HFFc6 (cell line): ENCODE results near the gene CTNNA1. TPM values are rescaled to one million over a fixed set of nuclear protein-coding genes. Genes with fewer than 3 reads are reported as not detected.

Experiments used
- DNase-seq: peaks from one replicate; pipeline ENCODE4 v3.0.0-alpha.2; 2018
- H3K27ac Mint-ChIP-seq: 2 replicates; pipeline ENCODE4 v1.8.0; 2020; ENCODE audit warnings: mild to moderate bottlenecking, mixed read lengths
- H3K27me3 Mint-ChIP-seq: 2 replicates; pipeline ENCODE4 v1.8.0; 2021; ENCODE audit warnings: mild to moderate bottlenecking, moderate library complexity, mixed read lengths; ENCODE audit not compliant: insufficient read depth
- H3K36me3 Mint-ChIP-seq: 2 replicates; pipeline ENCODE4 v1.8.0; 2021; ENCODE audit warnings: low read depth, mixed read lengths
- H3K4me1 Mint-ChIP-seq: 2 replicates; pipeline ENCODE4 v1.8.0; 2020; ENCODE audit warnings: low read depth, mixed read lengths
- H3K4me3 Mint-ChIP-seq: 2 replicates; pipeline ENCODE4 v1.8.0; 2020; ENCODE audit warnings: mild to moderate bottlenecking, moderate library complexity, mixed read lengths
- H3K9me3 Mint-ChIP-seq: 2 replicates; pipeline ENCODE4 v1.8.0; 2020; ENCODE audit warnings: mild to moderate bottlenecking, mixed read lengths
- CTCF ChIP-seq: fragments of 200-600 bp; sonication (generic); IDR thresholded peaks from 2 replicates; pipeline ENCODE4 v1.5.0; 2021; ENCODE audit warnings: antibody characterized with exemption, mild to moderate bottlenecking
- total RNA-seq, 6 experiments: library from RNA; stranded (reverse); fragmentation: NEBNext Ultra II Directional; extraction: Animal tissue kit (Norgen Biotek cat#: 25700); gene quantifications; 2 replicates in 1 of 6; 3 replicates in 5 of 6; pipeline ENCODE4 v1.2.3, GENCODE V29; 2021

CTNNA1 gene
- total RNA-seq, 6 experiments from 2014 or later: 282 to 342 (median 292) TPM

- Mint-ChIP-seq H3K4me3 (no peak overlapping the region), H3K4me1 (peaks cover 49% of the 10 kb centered on the region), H3K36me3 (peaks cover 12% of the 10 kb centered on the region), H3K27ac (no peak overlapping the region), H3K9me3 (peaks cover under 1% of the 10 kb centered on the region; the same call in 1 of the 2 replicates), H3K27me3 (no peaks in the 10 kb centered on the region; the same call in 1 of the 2 replicates)
- no peak for DNase-seq
- no peak for TF ChIP-seq CTCF
Observed at GRCh38 chr5:138869038-138869437, 115.8 kb downstream of the CTNNA1 start.

- Mint-ChIP-seq H3K9me3 (no peaks in the 10 kb centered on the region), H3K36me3 (0 out of 2 replicates have a peak, but pooled peaks cover 4% of the 10 kb centered on the region), H3K27me3 (no peaks in the 10 kb centered on the region), H3K4me3 (no peak overlapping the region), H3K4me1 (peaks cover 58% of the 10 kb centered on the region), H3K27ac (no peak overlapping the region)
- no peak for TF ChIP-seq CTCF
- DNase-seq: no peak
Observed at GRCh38 chr5:138869763-138870500, 116.7 kb downstream of the CTNNA1 start.

- peaks cover 65% of the 10 kb centered on the region for H3K4me1 Mint-ChIP-seq
- no peaks in the 10 kb centered on the region for H3K27me3 Mint-ChIP-seq
- no peak for TF ChIP-seq CTCF
- DNase-seq: no peak
- no peaks in the 10 kb centered on the region for H3K36me3 Mint-ChIP-seq
- no peaks in the 10 kb centered on the region for H3K9me3 Mint-ChIP-seq
- H3K27ac Mint-ChIP-seq: peak overlapping the region; percentile 27; the same call in 1 of the 2 replicates
- no peak overlapping the region for H3K4me3 Mint-ChIP-seq
Observed at GRCh38 chr5:138870611-138871010, 117.4 kb downstream of the CTNNA1 start.

GRCh38 chr5:138872841-138873465, 119.7 kb downstream of the CTNNA1 start:
- no peaks in the 10 kb centered on the region; the same call in 1 of the 2 replicates for H3K27me3 Mint-ChIP-seq
- no peak for DNase-seq
- H3K4me3 Mint-ChIP-seq: peak overlapping the region; percentile 34
- no peak for TF ChIP-seq CTCF
- peaks cover 74% of the 10 kb centered on the region for H3K4me1 Mint-ChIP-seq
- no peaks in the 10 kb centered on the region for H3K9me3 Mint-ChIP-seq
- no peaks in the 10 kb centered on the region for H3K36me3 Mint-ChIP-seq
- H3K27ac Mint-ChIP-seq: no peak overlapping the region

- peaks cover 74% of the 10 kb centered on the region for H3K4me1 Mint-ChIP-seq
- peak overlapping the region; percentile 87; the same call in 1 of the 2 replicates for H3K27ac Mint-ChIP-seq
- no peaks in the 10 kb centered on the region for H3K9me3 Mint-ChIP-seq
Observed at GRCh38 chr5:138873466-138874221, 120.4 kb downstream of the CTNNA1 start.

More at GRCh38 chr5:138873466-138874221, 120.4 kb downstream of the CTNNA1 start:
- Mint-ChIP-seq H3K4me3 (peak overlapping the region; percentile 85), H3K27me3 (no peaks in the 10 kb centered on the region; the same call in 1 of the 2 replicates), H3K36me3 (no peaks in the 10 kb centered on the region)
- DNase-seq: no peak
- TF ChIP-seq CTCF: no peak
